SIG-M5 treated with dmso at 0.1 percent for 504 hours (cell line): ENCODE measurements around the gene HLA-DQA1.
A peak's percentile ranks its signal among the peaks of the same experiment; 100 is the strongest.
"Not testable (repeated sequence)": the region's sequence is repeated elsewhere in the genome, so short reads cannot be mapped to it uniquely, and the experiment has no call there.

Experiments used
- DNase-seq: peaks from one replicate; lab custom pipeline; 2025; ENCODE audit not compliant: unreplicated experiment; lab: John Stamatoyannopoulos, UW

The HLA-DQA1 gene

GRCh38 chr6:32657819-32658218, 20.6 kb downstream of the HLA-DQA1 start:
- DNase-seq: not testable (repeated sequence)

GRCh38 chr6:32658268-32658897, 21.2 kb downstream of the HLA-DQA1 start:
- no peak for DNase-seq

- no peak for DNase-seq
These were observed 22.8 kb downstream of the HLA-DQA1 start for GRCh38 chr6:32659856-32660595.

- DNase-seq: no peak
These were observed 24.9 kb downstream of the HLA-DQA1 start for GRCh38 chr6:32662099-32662498.

GRCh38 chr6:32662836-32663235, 25.6 kb downstream of the HLA-DQA1 start:
- DNase-seq: no peak

GRCh38 chr6:32664354-32664753, 27.1 kb downstream of the HLA-DQA1 start:
- DNase-seq: no peak

GRCh38 chr6:32664827-32665362, 27.7 kb downstream of the HLA-DQA1 start:
- DNase-seq: no peak

- no peak for DNase-seq
These were observed 28.5 kb downstream of the HLA-DQA1 start for GRCh38 chr6:32665661-32666060.

- DNase-seq: peak; percentile 29
These were observed 29.5 kb downstream of the HLA-DQA1 start, which contains the start of gene HLA-DQB1 for GRCh38 chr6:32666420-32667300. Gene HLA-DQB1, minus strand, starts transcription at chr6:32666657. Its CDS starts 50 bp downstream, at chr6:32666607.

GRCh38 chr6:32668226-32668747, 31.1 kb downstream of the HLA-DQA1 start:
- DNase-seq: peak; percentile 40

- no peak for DNase-seq
These were observed 32.0 kb downstream of the HLA-DQA1 start for GRCh38 chr6:32669240-32669639.

- DNase-seq: no peak
These were observed 32.7 kb downstream of the HLA-DQA1 start for GRCh38 chr6:32669893-32670292.

- DNase-seq: not testable (repeated sequence)
These were observed 34.7 kb downstream of the HLA-DQA1 start for GRCh38 chr6:32671908-32672307.

- not testable (repeated sequence) for DNase-seq
These were observed 36.9 kb downstream of the HLA-DQA1 start for GRCh38 chr6:32674123-32674522.

GRCh38 chr6:32679492-32679891, 42.3 kb downstream of the HLA-DQA1 start:
- DNase-seq: no peak

GRCh38 chr6:32680055-32680454, 42.8 kb downstream of the HLA-DQA1 start:
- DNase-seq: no peak

- no peak for DNase-seq
These were observed 47.0 kb downstream of the HLA-DQA1 start for GRCh38 chr6:32684246-32684645.

GRCh38 chr6:32685603-32686002, 48.4 kb downstream of the HLA-DQA1 start:
- no peak for DNase-seq

GRCh38 chr6:32689531-32690501, 52.6 kb downstream of the HLA-DQA1 start:
- no peak for DNase-seq

GRCh38 chr6:32692019-32692418, 54.8 kb downstream of the HLA-DQA1 start:
- DNase-seq: no peak
